Upper lobe of left lung (tissue), 4 donors: ENCODE results near the gene RNF26.

Experiments
- CTCF ChIP-seq, 6 experiments: fragments of 450-650 bp in 4 of 6; fragments of 200-600 bp in 2 of 6; sonication (generic) in 2 of 6; IDR thresholded peaks; one replicate each; pipeline ENCODE4 v1.5.1; 2016 to 2019; ENCODE audit warnings: antibody characterized with exemption in 6 of 6
- EP300 ChIP-seq, 4 donors: sonication (generic); formaldehyde crosslinking; IDR thresholded peaks; one replicate each; pipeline ENCODE4 v1.5.1; 2017; ENCODE audit warnings: antibody characterized with exemption in 4 of 4, control low read depth in 2 of 4
- POLR2A ChIP-seq, 4 donors: fragments of 450-650 bp; IDR thresholded peaks; one replicate each; pipeline ENCODE4 v1.5.1; 2016 to 2017; ENCODE audit warnings: antibody characterized with exemption in 4 of 4, mild to moderate bottlenecking in 2 of 4
- POLR2AphosphoS5 ChIP-seq, 2 donors: sonication (generic); formaldehyde crosslinking; IDR thresholded peaks; one replicate each; pipeline ENCODE4 v1.5.1; 2017; ENCODE audit warnings: antibody characterized with exemption in 2 of 2

- TF ChIP-seq CTCF (IDR thresholded peaks at IDR 0.05) (peak; percentile 82 to 97 (median 92)), POLR2AphosphoS5 (IDR thresholded peaks at IDR 0.05) (no peak), POLR2A (IDR thresholded peaks at IDR 0.05) (peak in 1 of 4 donors; percentile 15), EP300 (IDR thresholded peaks at IDR 0.05) (no peak)
These were observed 22.2 kb downstream of the RNF26 start for GRCh38 chr11:119356349-119357031.
